ENCODE measurements around the gene MRTFB.

MRTFB gene

GRCh38 chr16:14186007-14186794 lies 115.1 kb downstream of the MRTFB start:
- DNase-seq = peak; percentile 68
- Histone ChIP-seq H3K4me1 (0 out of 2 replicates have a peak, but pooled peaks cover 3% of the 10 kb centered on the region), H3K4me3 (ENCODE audit: low read depth, low read length) (peak overlapping the region; percentile 61), H3K27me3 (no peaks in the 10 kb centered on the region), H3K9me3 (no peaks in the 10 kb centered on the region), H3K36me3 (no peaks in the 10 kb centered on the region)
- peak; percentile 68 for TF ChIP-seq CTCF (IDR thresholded peaks at IDR 0.05; ENCODE audit: low read depth, low read length)

GRCh38 chr16:14186795-14187221 lies 115.7 kb downstream of the MRTFB start:
- DNase-seq = no peak
- 0 out of 2 replicates have a peak, but pooled peaks cover 3% of the 10 kb centered on the region for H3K4me1 ChIP-seq
- TF ChIP-seq CTCF (IDR thresholded peaks at IDR 0.05; ENCODE audit: low read depth, low read length) = no peak
- no peaks in the 10 kb centered on the region for H3K36me3 ChIP-seq
- H3K4me3 ChIP-seq (ENCODE audit: low read depth, low read length) = peak overlapping the region; percentile 61
- H3K27me3 ChIP-seq = no peaks in the 10 kb centered on the region
- no peaks in the 10 kb centered on the region for H3K9me3 ChIP-seq

- no peak for TF ChIP-seq CTCF (IDR thresholded peaks at IDR 0.05; ENCODE audit: low read depth, low read length)
- no peak overlapping the region for H3K4me3 ChIP-seq (ENCODE audit: low read depth, low read length)
- H3K9me3 ChIP-seq = no peaks in the 10 kb centered on the region
- H3K4me1 ChIP-seq = peaks cover 3% of the 10 kb centered on the region; the same call in 1 of the 2 replicates
- H3K36me3 ChIP-seq = no peaks in the 10 kb centered on the region
- DNase-seq = no peak
- H3K27me3 ChIP-seq = no peaks in the 10 kb centered on the region
Observed at GRCh38 chr16:14187517-14188338, 116.6 kb downstream of the MRTFB start.

DNA sequence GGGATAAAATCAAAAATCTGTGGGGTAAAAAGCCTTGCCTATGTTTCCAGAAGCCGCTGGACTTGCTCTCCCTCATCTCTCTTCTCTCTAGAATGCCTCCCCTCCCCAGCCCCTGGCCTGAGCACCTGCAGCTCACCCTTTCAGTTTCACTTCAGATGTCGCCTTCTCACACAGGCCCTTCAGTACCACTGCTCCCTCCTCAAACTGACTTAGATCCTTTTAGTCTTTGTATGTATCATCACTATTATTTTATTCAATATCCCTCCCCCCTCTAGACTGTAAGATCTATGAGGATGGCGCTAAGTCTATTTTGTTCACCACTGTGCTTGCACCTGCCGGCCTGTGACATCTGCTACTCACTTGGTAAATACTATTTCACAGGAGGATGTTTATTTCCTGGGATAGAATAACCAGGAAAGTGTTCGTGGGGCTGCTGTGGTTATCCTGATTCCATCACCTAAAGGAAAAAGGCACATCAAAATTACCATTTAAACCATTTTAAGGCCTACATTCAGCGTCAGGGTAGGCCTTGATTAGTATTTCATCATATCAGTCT lies 122.3 kb downstream of the MRTFB start:
- Histone ChIP-seq H3K9me3 (no peaks in the 10 kb centered on the region), H3K36me3 (no peaks in the 10 kb centered on the region), H3K27me3 (no peaks in the 10 kb centered on the region), H3K4me1 (peaks cover 11% of the 10 kb centered on the region; the same call in 1 of the 2 replicates), H3K4me3 (ENCODE audit: low read depth, low read length) (no peak overlapping the region)
- no peak for DNase-seq
- no peak for TF ChIP-seq CTCF (IDR thresholded peaks at IDR 0.05; ENCODE audit: low read depth, low read length)

- Histone ChIP-seq H3K27me3 (no peaks in the 10 kb centered on the region), H3K4me3 (ENCODE audit: low read depth, low read length) (no peak overlapping the region), H3K9me3 (no peaks in the 10 kb centered on the region), H3K4me1 (peaks cover 9% of the 10 kb centered on the region; the same call in 1 of the 2 replicates), H3K36me3 (no peaks in the 10 kb centered on the region)
- TF ChIP-seq CTCF (IDR thresholded peaks at IDR 0.05; ENCODE audit: low read depth, low read length) = no peak
- no peak for DNase-seq
Observed at GRCh38 chr16:14194721-14195120, 123.6 kb downstream of the MRTFB start.
